Measurements from ENCODE around the gene CADM1. TPM values are rescaled to one million over a fixed set of nuclear protein-coding genes. Genes with fewer than 3 reads are reported as not detected.

CADM1 gene
- total RNA-seq, 1 donor from 2014 or later, result 150 TPM

DNA sequence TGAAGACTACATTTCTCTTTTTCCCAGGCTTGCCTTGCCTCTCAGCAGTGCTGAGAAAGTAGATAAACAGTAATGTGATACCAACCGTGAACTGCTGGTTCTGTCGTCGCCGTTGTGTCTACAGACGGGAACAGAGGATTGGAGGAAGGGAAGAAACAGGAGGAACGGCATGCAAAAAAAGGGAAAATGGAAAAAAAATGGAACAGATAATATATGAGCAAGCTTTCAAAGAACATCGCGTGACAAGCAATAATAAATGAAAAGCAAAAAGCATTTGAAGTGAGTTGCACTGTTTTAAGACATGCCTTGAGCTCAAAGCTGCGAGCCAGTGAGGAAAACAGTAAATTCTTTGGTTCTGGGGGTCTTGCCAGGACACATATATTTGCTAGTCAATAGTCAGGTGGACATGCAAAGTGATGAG lies 305.9 kb downstream of the CADM1 start:
- Mint-ChIP-seq H3K27ac (peak overlapping the region; percentile 53), H3K27me3 (no peaks in the 10 kb centered on the region), H3K4me1 (ENCODE audit: unreplicated experiment) (peaks cover 67% of the 10 kb centered on the region), H3K9me3 (no peaks in the 10 kb centered on the region), H3K4me3 (peak overlapping the region; percentile 69), H3K36me3 (peaks cover 16% of the 10 kb centered on the region)
- no peak for TF ChIP-seq CTCF (conservative IDR thresholded peaks at IDR 0.05)
- no peak for DNase-seq (ENCODE audit: extremely low spot score, unreplicated experiment)

DNA sequence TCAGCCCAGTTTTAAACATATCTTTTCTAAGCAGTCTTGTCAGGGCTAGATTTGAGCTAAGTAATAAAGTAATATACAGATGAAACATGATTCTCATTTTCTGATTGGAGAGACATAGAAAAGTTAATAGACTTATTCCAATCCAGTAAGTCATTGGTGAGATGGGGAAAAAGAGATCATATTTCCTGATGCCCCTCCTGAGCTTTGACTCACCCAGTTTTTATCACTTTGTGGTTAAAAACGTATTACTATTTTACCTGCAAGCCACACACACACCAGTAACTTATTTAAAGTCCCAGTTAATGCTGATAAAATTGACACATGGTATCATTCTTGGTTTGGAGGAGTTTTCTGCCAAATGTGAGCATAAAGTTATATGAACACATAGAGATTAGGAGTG lies 306.8 kb downstream of the CADM1 start:
- DNase-seq (ENCODE audit: extremely low spot score, unreplicated experiment), result no peak
- peak overlapping the region; percentile 53 for H3K27ac Mint-ChIP-seq
- peaks cover 58% of the 10 kb centered on the region for H3K4me1 Mint-ChIP-seq (ENCODE audit: unreplicated experiment)
- H3K9me3 Mint-ChIP-seq, result no peaks in the 10 kb centered on the region
- no peak overlapping the region for H3K4me3 Mint-ChIP-seq
- peaks cover 16% of the 10 kb centered on the region for H3K36me3 Mint-ChIP-seq
- H3K27me3 Mint-ChIP-seq, result no peaks in the 10 kb centered on the region
- TF ChIP-seq CTCF (conservative IDR thresholded peaks at IDR 0.05), result no peak

GRCh38 chr11:115197031-115197430 lies 307.2 kb downstream of the CADM1 start:
- H3K4me3 Mint-ChIP-seq, result no peak overlapping the region
- no peak overlapping the region for H3K27ac Mint-ChIP-seq
- H3K36me3 Mint-ChIP-seq, result peaks cover 16% of the 10 kb centered on the region
- TF ChIP-seq CTCF (conservative IDR thresholded peaks at IDR 0.05), result no peak
- no peak for DNase-seq (ENCODE audit: extremely low spot score, unreplicated experiment)
- no peaks in the 10 kb centered on the region for H3K9me3 Mint-ChIP-seq
- peaks cover 56% of the 10 kb centered on the region for H3K4me1 Mint-ChIP-seq (ENCODE audit: unreplicated experiment)
- H3K27me3 Mint-ChIP-seq, result no peaks in the 10 kb centered on the region

DNA sequence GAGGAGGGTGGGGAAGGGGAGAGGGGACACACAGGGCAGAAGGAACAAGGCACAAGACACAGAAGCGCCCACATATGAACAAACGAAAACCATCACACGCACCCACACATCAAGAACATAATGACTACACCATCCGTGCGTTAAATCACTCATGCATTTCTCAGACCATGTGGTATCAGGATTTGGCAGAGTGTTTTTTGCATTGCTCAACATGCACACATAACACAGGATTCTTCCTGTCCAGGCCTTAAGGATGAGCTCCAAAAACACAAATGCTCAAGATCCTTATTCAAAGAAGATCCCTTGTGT lies 309.5 kb downstream of the CADM1 start:
- no peak overlapping the region for H3K27ac Mint-ChIP-seq
- no peak overlapping the region for H3K4me3 Mint-ChIP-seq
- no peaks in the 10 kb centered on the region for H3K9me3 Mint-ChIP-seq
- peaks cover 16% of the 10 kb centered on the region for H3K36me3 Mint-ChIP-seq
- no peaks in the 10 kb centered on the region for H3K27me3 Mint-ChIP-seq
- H3K4me1 Mint-ChIP-seq (ENCODE audit: unreplicated experiment), result peaks cover 37% of the 10 kb centered on the region
- DNase-seq (ENCODE audit: extremely low spot score, unreplicated experiment), result no peak
- TF ChIP-seq CTCF (conservative IDR thresholded peaks at IDR 0.05), result no peak

- no peak for TF ChIP-seq CTCF (conservative IDR thresholded peaks at IDR 0.05)
- Mint-ChIP-seq H3K9me3 (no peaks in the 10 kb centered on the region), H3K27me3 (no peaks in the 10 kb centered on the region), H3K4me1 (ENCODE audit: unreplicated experiment) (peaks cover 32% of the 10 kb centered on the region), H3K27ac (no peak overlapping the region), H3K36me3 (peaks cover 12% of the 10 kb centered on the region), H3K4me3 (no peak overlapping the region)
- no peak for DNase-seq (ENCODE audit: extremely low spot score, unreplicated experiment)
Measured at GRCh38 chr11:115193914-115194801, 310.1 kb downstream of the CADM1 start.
